Glomerular visceral epithelial cell (primary cell): ENCODE results near the gene NPY1R.

ENCODE experiments used
- DNase-seq: peaks from one replicate; pipeline ENCODE4 v3.0.0-alpha.2; 2016; ENCODE audit errors: extremely low spot score

The NPY1R gene

GRCh38 chr4:163279713-163280112, 52.7 kb downstream of the NPY1R start:
- DNase-seq = no peak

- DNase-seq = no peak
Measured at GRCh38 chr4:163274861-163275260, 57.5 kb downstream of the NPY1R start.
